Transverse colon (tissue), 4 donors: ENCODE measurements around the gene CCNH.

Experiments
- POLR2A ChIP-seq: fragments of 450-650 bp; IDR thresholded peaks from one replicate; pipeline ENCODE4 v1.6.1; 2016; ENCODE audit warnings: antibody characterized with exemption, mild to moderate bottlenecking, moderate library complexity
- POLR2AphosphoS5 ChIP-seq, 3 donors: sonication (generic); formaldehyde crosslinking; IDR thresholded peaks; one replicate each; pipeline ENCODE4 v1.6.1; 2016; ENCODE audit warnings: antibody characterized with exemption in 3 of 3
- TF ChIP-seq, protein P1 (sequence below), 5 experiments: fragments of 200-600 bp in 3 of 5; fragments of 450-650 bp in 2 of 5; sonication (generic) in 3 of 5; IDR thresholded peaks; 1 replicate in 2 of 5; 2 replicates in 3 of 5; pipeline ENCODE4 v1.5.1; 2016 to 2017; ENCODE audit warnings: antibody characterized with exemption in 5 of 5, inconsistent platforms in 3 of 5, mild to moderate bottlenecking in 2 of 5, moderate library complexity in 1 of 5

DNA sequence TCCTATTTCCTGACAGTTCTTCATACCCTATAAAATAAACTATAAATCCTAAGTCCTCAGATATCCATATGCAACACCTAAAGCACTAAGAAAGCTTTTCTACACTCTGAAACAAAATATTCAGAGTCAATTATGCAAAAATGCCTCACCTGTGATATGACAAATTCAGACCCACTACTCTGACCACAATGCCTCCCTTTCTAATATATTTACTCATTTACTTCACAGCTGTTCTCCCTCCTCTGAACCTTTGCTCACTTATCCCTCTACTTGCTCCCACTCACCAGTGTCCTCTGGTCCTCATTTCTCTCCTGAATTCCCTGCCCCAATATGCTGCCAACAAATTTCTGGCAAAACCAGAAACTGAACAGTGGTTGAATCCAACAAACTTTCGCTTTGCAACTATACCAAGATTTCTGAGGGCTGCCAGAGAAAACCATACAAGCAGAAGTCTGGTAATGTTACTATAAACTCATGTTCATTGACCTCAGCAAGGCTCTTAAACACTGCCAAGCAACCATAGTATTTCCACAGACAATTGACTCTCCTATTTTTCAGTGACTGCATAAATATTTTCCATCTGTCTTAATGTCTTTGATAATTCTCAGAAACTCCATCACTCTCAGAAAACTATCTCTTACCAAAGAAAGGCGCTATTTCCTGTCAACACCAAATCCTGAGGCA is 7.1 kb downstream of the CCNH start:
- TF ChIP-seq, protein P1, sequence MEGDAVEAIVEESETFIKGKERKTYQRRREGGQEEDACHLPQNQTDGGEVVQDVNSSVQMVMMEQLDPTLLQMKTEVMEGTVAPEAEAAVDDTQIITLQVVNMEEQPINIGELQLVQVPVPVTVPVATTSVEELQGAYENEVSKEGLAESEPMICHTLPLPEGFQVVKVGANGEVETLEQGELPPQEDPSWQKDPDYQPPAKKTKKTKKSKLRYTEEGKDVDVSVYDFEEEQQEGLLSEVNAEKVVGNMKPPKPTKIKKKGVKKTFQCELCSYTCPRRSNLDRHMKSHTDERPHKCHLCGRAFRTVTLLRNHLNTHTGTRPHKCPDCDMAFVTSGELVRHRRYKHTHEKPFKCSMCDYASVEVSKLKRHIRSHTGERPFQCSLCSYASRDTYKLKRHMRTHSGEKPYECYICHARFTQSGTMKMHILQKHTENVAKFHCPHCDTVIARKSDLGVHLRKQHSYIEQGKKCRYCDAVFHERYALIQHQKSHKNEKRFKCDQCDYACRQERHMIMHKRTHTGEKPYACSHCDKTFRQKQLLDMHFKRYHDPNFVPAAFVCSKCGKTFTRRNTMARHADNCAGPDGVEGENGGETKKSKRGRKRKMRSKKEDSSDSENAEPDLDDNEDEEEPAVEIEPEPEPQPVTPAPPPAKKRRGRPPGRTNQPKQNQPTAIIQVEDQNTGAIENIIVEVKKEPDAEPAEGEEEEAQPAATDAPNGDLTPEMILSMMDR (IDR thresholded peaks at IDR 0.05), result no peak
- TF ChIP-seq POLR2A (no peak), POLR2AphosphoS5 (IDR thresholded peaks at IDR 0.05) (no peak)
